H1 (cell line): ENCODE measurements around the gene ELOA. TPM values are rescaled to one million over a fixed set of nuclear protein-coding genes. Genes with fewer than 3 reads are reported as not detected.

ENCODE experiments used
- BACH1 ChIP-seq: IDR thresholded peaks from 2 replicates; pipeline ENCODE4 v1.6.1; 2012; ENCODE audit warnings: low read length, improper control_type of control experiment
- HDAC6 ChIP-seq: IDR thresholded peaks from one replicate; pipeline ENCODE4 v1.7.1; 2012; ENCODE audit warnings: low read depth, mild to moderate bottlenecking, inconsistent platforms, low read length, moderate library complexity
- KDM1A ChIP-seq: fragments of 200-600, 300-600 bp; sonication (generic); IDR thresholded peaks from 2 replicates; pipeline ENCODE4 v1.7.1; 2016; ENCODE audit warnings: mild to moderate bottlenecking, low read length, borderline replicate concordance
- RNF2 ChIP-seq: fragments of 200-900, 300-1000 bp; sonication (generic); IDR thresholded peaks from 2 replicates; pipeline ENCODE4 v1.7.1; 2016; ENCODE audit warnings: borderline replicate concordance, low read depth, mild to moderate bottlenecking, antibody characterized with exemption, low read length; ENCODE audit not compliant: poor library complexity, severe bottlenecking; ENCODE audit errors: missing control alignments
- TCF12 ChIP-seq: IDR thresholded peaks from 2 replicates; pipeline ENCODE4 v1.6.1; 2011; ENCODE audit warnings: low read depth, mild to moderate bottlenecking, low read length
- polyA plus RNA-seq, 7 experiments: library from polyadenylated mRNA; depleted of rRNA in 3 of 7; stranded (reverse) in 5 of 7; unstranded in 2 of 7; fragments of >200 nt in 5 of 7; fragments of 200-250 nt in 2 of 7; gene quantifications; 1 replicate in 5 of 7; 2 replicates in 1 of 7; 4 replicates in 1 of 7; pipeline versions ENCODE4 v1.2.1 to v1.2.3, GENCODE V29; 2011 to 2013; ENCODE audit warnings: missing spikeins in 2 of 7, mixed read lengths in 2 of 7
- total RNA-seq: library from RNA; stranded (reverse); fragmentation: NEBNext Ultra II Directional; extraction: Animal tissue kit (Norgen Biotek cat#: 25700); gene quantifications from 2 replicates; pipeline ENCODE4 v1.2.1, GENCODE V29; 2021
- TF ChIP-seq, protein P1 (sequence below): fragments of 300-600 bp; sonication (generic); IDR thresholded peaks from 2 replicates; pipeline ENCODE4 v1.7.1; 2012; ENCODE audit warnings: low read length, moderate library complexity, mild to moderate bottlenecking, inconsistent platforms; ENCODE audit not compliant: insufficient replicate concordance

ELOA gene
- total and polyA plus RNA-seq, 2 of the 8 experiments (the other 6 are each of a cell fraction or from before 2014, with no cell fraction given), result 15.7 to 61.1 TPM

DNA sequence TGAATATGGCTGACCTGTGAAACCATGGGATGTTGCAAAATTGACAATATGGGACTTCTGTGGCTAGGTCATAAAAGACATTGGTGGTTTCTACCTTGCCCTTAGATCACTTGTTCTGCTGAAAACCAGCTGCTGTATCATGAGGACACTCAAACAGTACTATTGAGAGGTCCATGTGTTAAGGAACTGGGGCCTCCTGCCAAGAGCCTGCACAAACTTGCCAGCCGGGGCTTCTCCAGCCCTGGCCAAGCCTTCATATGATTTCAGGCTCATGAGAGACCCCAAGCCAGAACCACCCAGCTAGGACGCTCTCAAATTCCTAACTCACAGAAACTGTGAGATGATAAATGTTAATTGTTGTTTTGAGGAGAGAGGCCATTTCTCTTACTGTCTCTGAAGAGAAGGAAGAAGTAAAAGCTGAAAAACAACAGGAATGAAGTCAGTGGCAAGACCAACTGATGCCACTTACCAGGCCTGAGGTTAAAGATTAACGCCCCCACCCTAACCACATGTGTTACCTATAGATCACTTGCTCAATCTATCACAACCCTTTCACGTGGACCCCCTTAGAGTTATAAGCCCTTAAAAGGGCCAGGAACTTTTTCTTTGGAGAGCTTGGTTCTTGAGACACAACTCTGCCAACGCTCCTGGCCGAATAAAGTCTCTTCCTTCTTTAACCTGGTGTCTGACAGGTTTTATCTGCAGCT is 31.1 kb downstream of the ELOA start (continued):
- TF ChIP-seq RNF2 (no peak), TCF12 (no peak), KDM1A (no peak), HDAC6 (no peak), BACH1 (no peak)
- TF ChIP-seq, protein P1, sequence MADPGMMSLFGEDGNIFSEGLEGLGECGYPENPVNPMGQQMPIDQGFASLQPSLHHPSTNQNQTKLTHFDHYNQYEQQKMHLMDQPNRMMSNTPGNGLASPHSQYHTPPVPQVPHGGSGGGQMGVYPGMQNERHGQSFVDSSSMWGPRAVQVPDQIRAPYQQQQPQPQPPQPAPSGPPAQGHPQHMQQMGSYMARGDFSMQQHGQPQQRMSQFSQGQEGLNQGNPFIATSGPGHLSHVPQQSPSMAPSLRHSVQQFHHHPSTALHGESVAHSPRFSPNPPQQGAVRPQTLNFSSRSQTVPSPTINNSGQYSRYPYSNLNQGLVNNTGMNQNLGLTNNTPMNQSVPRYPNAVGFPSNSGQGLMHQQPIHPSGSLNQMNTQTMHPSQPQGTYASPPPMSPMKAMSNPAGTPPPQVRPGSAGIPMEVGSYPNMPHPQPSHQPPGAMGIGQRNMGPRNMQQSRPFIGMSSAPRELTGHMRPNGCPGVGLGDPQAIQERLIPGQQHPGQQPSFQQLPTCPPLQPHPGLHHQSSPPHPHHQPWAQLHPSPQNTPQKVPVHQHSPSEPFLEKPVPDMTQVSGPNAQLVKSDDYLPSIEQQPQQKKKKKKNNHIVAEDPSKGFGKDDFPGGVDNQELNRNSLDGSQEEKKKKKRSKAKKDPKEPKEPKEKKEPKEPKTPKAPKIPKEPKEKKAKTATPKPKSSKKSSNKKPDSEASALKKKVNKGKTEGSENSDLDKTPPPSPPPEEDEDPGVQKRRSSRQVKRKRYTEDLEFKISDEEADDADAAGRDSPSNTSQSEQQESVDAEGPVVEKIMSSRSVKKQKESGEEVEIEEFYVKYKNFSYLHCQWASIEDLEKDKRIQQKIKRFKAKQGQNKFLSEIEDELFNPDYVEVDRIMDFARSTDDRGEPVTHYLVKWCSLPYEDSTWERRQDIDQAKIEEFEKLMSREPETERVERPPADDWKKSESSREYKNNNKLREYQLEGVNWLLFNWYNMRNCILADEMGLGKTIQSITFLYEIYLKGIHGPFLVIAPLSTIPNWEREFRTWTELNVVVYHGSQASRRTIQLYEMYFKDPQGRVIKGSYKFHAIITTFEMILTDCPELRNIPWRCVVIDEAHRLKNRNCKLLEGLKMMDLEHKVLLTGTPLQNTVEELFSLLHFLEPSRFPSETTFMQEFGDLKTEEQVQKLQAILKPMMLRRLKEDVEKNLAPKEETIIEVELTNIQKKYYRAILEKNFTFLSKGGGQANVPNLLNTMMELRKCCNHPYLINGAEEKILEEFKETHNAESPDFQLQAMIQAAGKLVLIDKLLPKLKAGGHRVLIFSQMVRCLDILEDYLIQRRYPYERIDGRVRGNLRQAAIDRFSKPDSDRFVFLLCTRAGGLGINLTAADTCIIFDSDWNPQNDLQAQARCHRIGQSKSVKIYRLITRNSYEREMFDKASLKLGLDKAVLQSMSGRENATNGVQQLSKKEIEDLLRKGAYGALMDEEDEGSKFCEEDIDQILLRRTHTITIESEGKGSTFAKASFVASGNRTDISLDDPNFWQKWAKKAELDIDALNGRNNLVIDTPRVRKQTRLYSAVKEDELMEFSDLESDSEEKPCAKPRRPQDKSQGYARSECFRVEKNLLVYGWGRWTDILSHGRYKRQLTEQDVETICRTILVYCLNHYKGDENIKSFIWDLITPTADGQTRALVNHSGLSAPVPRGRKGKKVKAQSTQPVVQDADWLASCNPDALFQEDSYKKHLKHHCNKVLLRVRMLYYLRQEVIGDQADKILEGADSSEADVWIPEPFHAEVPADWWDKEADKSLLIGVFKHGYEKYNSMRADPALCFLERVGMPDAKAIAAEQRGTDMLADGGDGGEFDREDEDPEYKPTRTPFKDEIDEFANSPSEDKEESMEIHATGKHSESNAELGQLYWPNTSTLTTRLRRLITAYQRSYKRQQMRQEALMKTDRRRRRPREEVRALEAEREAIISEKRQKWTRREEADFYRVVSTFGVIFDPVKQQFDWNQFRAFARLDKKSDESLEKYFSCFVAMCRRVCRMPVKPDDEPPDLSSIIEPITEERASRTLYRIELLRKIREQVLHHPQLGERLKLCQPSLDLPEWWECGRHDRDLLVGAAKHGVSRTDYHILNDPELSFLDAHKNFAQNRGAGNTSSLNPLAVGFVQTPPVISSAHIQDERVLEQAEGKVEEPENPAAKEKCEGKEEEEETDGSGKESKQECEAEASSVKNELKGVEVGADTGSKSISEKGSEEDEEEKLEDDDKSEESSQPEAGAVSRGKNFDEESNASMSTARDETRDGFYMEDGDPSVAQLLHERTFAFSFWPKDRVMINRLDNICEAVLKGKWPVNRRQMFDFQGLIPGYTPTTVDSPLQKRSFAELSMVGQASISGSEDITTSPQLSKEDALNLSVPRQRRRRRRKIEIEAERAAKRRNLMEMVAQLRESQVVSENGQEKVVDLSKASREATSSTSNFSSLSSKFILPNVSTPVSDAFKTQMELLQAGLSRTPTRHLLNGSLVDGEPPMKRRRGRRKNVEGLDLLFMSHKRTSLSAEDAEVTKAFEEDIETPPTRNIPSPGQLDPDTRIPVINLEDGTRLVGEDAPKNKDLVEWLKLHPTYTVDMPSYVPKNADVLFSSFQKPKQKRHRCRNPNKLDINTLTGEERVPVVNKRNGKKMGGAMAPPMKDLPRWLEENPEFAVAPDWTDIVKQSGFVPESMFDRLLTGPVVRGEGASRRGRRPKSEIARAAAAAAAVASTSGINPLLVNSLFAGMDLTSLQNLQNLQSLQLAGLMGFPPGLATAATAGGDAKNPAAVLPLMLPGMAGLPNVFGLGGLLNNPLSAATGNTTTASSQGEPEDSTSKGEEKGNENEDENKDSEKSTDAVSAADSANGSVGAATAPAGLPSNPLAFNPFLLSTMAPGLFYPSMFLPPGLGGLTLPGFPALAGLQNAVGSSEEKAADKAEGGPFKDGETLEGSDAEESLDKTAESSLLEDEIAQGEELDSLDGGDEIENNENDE, result no peak
- TF ChIP-seq, all 59 proteins: peak for 0
